K562 (cell line): ENCODE results near the gene TMEM43. TPM values are rescaled to one million over a fixed set of nuclear protein-coding genes. Genes with fewer than 3 reads are reported as not detected.

Experiments used
- ARHGAP35 ChIP-seq: fragments of 450-650 bp; IDR thresholded peaks from 2 replicates; pipeline ENCODE4 v1.6.1; 2018; ENCODE audit not compliant: partially characterized antibody
- ETS2 ChIP-seq: IDR thresholded peaks from 2 replicates; pipeline ENCODE4 v1.6.1; 2016; ENCODE audit warnings: borderline replicate concordance, missing genetic modification characterization, mild to moderate bottlenecking, moderate library complexity, missing compliant biosample characterization; ENCODE audit not compliant: poor library complexity, severe bottlenecking
- ILF3 ChIP-seq: fragments of 450-650 bp; IDR thresholded peaks from 2 replicates; pipeline ENCODE4 v1.6.1; 2018; ENCODE audit warnings: antibody characterized with exemption, mild to moderate bottlenecking, moderate library complexity, borderline replicate concordance
- IRF1 ChIP-seq: sonication (generic); formaldehyde crosslinking; IDR thresholded peaks from 2 replicates; pipeline ENCODE4 v1.8.0; 2022; ENCODE audit warnings: missing genetic modification reagents, mild to moderate bottlenecking, borderline replicate concordance
- MCM2 ChIP-seq: fragments of 450-650 bp; IDR thresholded peaks from 2 replicates; pipeline ENCODE4 v1.6.1; 2017; ENCODE audit warnings: low read depth, mild to moderate bottlenecking
- PHF21A ChIP-seq: fragments of 450-650 bp; IDR thresholded peaks from 2 replicates; pipeline ENCODE4 v1.6.1; 2017; ENCODE audit warnings: low read depth, borderline replicate concordance
- POLR3G ChIP-seq: IDR thresholded peaks from 2 replicates; pipeline ENCODE4 v1.6.1; 2011; ENCODE audit not compliant: insufficient read length, insufficient replicate concordance; ENCODE audit errors: extremely low read depth
- PTRF ChIP-seq: fragments of 450-650 bp; IDR thresholded peaks from 2 replicates; pipeline ENCODE4 v1.6.1; 2016; ENCODE audit warnings: mild to moderate bottlenecking, missing genetic modification characterization, missing compliant biosample characterization
- RFX7 ChIP-seq: fragments of 250-450 bp; sonication (Bioruptor Pico); IDR thresholded peaks from 2 replicates; pipeline ENCODE4 v1.5.1; 2021; ENCODE audit warnings: mild to moderate bottlenecking
- THRB ChIP-seq: fragments of 450-650 bp; formaldehyde crosslinking; conservative IDR thresholded peaks from 2 replicates; pipeline ENCODE4 v1.4.0; 2022; ENCODE audit warnings: mild to moderate bottlenecking, missing genetic modification characterization
- TOE1 ChIP-seq, 2 experiments: fragments of 450-650 bp in 1 of 2; sonication (generic) in 1 of 2; formaldehyde crosslinking in 1 of 2; IDR thresholded peaks; 2 replicates each; pipeline versions ENCODE4 v1.7.1 to v1.8.0; 2016 to 2022; ENCODE audit warnings: borderline replicate concordance in 2 of 2, mild to moderate bottlenecking in 2 of 2, antibody characterized with exemption in 1 of 2, inconsistent platforms in 1 of 2, low read depth in 1 of 2, missing genetic modification reagents in 1 of 2, moderate library complexity in 1 of 2
- polyA plus RNA-seq, 8 experiments: library from polyadenylated mRNA; depleted of rRNA in 4 of 8; stranded (reverse) in 5 of 8; unstranded in 3 of 8; fragments of >200 nt; fragmentation: Nextera tagmentation in 2 of 8; fragmentation: Illumina TruSeq in 1 of 8; extraction: Ambion mirVana in 2 of 8; extraction: Trizol in 1 of 8; gene quantifications; 2 replicates each; pipeline versions ENCODE4 v1.2.1 to v1.2.3, GENCODE V29; 2011 to 2014; ENCODE audit warnings: inconsistent platforms in 1 of 8, missing spikeins in 1 of 8
- total RNA-seq, 7 experiments: library from RNA; depleted of rRNA in 6 of 7; stranded (reverse); fragments of >200 nt in 6 of 7; fragmentation: Illumina TruSeq in 2 of 7; extraction: Trizol in 2 of 7; gene quantifications; 2 replicates each; pipeline versions ENCODE4 v1.2.1 to v1.2.3, GENCODE V29; 2011 to 2021; ENCODE audit warnings: low replicate concordance in 1 of 7
- TF ChIP-seq, protein P1 (sequence below), 3 experiments: fragments of 200-800 bp in 1 of 3; sonication (Bioruptor generic) in 1 of 3; sonication (generic) in 1 of 3; formaldehyde crosslinking in 1 of 3; IDR thresholded peaks; 2 replicates each; pipeline versions ENCODE4 v1.6.1 to v1.8.0; 2016 to 2022; ENCODE audit warnings: mild to moderate bottlenecking in 2 of 3, missing compliant biosample characterization in 2 of 3, missing genetic modification characterization in 2 of 3, missing genetic modification reagents in 1 of 3

Gene TMEM43
- total and polyA plus RNA-seq, 9 of the 15 experiments (the other 6 are each of a cell fraction or from before 2014, with no cell fraction given): 16.7 to 46.1 (median 35.7) TPM

DNA sequence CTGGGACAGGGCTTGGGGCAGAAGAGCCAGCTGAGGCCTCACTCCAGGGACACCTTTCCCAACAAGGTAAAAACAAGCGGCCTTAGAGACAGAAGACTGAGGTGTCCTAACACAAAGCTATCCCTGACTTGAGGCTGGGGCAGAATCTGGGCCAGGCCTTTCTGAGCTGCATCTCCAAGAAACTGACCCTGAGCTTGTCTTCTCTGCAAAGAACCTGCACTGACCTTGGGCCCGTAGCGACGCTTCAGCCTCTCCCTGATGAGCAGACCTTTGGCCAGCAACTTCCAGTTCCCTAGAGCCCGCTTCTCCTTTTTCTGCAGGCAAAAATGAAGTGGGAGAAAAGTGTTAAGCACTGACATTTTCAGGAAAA is 22.2 kb downstream of the TMEM43 start (continued):
- TF ChIP-seq, protein P1, sequence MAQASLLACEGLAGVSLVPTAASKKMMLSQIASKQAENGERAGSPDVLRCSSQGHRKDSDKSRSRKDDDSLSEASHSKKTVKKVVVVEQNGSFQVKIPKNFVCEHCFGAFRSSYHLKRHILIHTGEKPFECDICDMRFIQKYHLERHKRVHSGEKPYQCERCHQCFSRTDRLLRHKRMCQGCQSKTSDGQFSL (CRISPR knock-in tag; IDR thresholded peaks at IDR 0.05): no peak
- TF ChIP-seq, protein P1 (tag; IDR thresholded peaks at IDR 0.05): no peak
- no peak for TF ChIP-seq ETS2 (tag)
- TF ChIP-seq PTRF (tag): no peak
- TF ChIP-seq ARHGAP35: no peak
- TF ChIP-seq IRF1 (CRISPR knock-in tag): no peak
- TF ChIP-seq ILF3: no peak
- no peak for TF ChIP-seq POLR3G
- TF ChIP-seq RFX7 (CRISPR knock-in tag): no peak
- no peak for TF ChIP-seq THRB (CRISPR knock-in tag)
- TF ChIP-seq PHF21A: no peak
- no peak for TF ChIP-seq MCM2
- TF ChIP-seq TOE1 (IDR thresholded peaks at IDR 0.05; ENCODE audit: borderline replicate concordance): no peak
- TF ChIP-seq TOE1 (CRISPR knock-in tag; IDR thresholded peaks at IDR 0.05; ENCODE audit: borderline replicate concordance, low read depth): no peak
